SK-N-SH (cell line): ENCODE results near the gene SND1. TPM values are rescaled to one million over a fixed set of nuclear protein-coding genes. Genes with fewer than 3 reads are reported as not detected.

Experiments
- CTCF ChIA-PET: fragments of 300-600, 350-600 bp; formaldehyde crosslinking; extraction: SDS; loops from one replicate; lab custom pipeline; 2021; lab: Yijun Ruan, JAX
- POLR2A ChIA-PET: fragments of 350-600 bp; sonication (Branson Sonifier 250); formaldehyde crosslinking; extraction: SDS; loops from one replicate; lab custom pipeline; 2020; ENCODE audit warnings: antibody characterized with exemption, inconsistent platforms; lab: Yijun Ruan, JAX
- DNase-seq: peaks from one replicate; pipeline ENCODE4 v3.0.0; 2012
- H2AFZ ChIP-seq: fragments of 200-600 bp; sonication (generic); 2 replicates; pipeline ENCODE4 v1.8.1; 2016; ENCODE audit warnings: antibody characterized with exemption, mild to moderate bottlenecking, low read depth
- H3F3A ChIP-seq: fragments of 200-600 bp; sonication (generic); replicated peaks from 2 replicates; pipeline ENCODE3; 2016; ENCODE audit warnings: antibody characterized with exemption, mild to moderate bottlenecking; ENCODE audit not compliant: insufficient read depth
- H3K27ac ChIP-seq, 2 experiments: fragments of 200-500 bp in 1 of 2; fragments of 200-600 bp in 1 of 2; sonication (Bioruptor generic) in 1 of 2; sonication (generic), shearing (Covaris generic) in 1 of 2; 2 replicates each; pipeline versions ENCODE4 v1.5.1 to v1.6.1; 2014 to 2016; ENCODE audit warnings: low read depth in 2 of 2, inconsistent platforms in 1 of 2, low read length in 1 of 2, mild to moderate bottlenecking in 1 of 2, mixed read lengths in 1 of 2
- H3K27me3 ChIP-seq: fragments of 200-600 bp; sonication (generic), shearing (Covaris generic); 2 replicates; pipeline ENCODE4 v1.6.1; 2016; ENCODE audit warnings: mixed run types; ENCODE audit not compliant: insufficient read depth
- H3K36me3 ChIP-seq, 2 experiments: fragments of 200-500 bp in 1 of 2; fragments of 200-600 bp in 1 of 2; sonication (Bioruptor generic) in 1 of 2; sonication (generic) in 1 of 2; replicated peaks in 1 of 2; 2 replicates each; pipeline versions ENCODE3 to v1.5.1; 2014 to 2016; ENCODE audit warnings: low read length in 1 of 2, mild to moderate bottlenecking in 1 of 2; ENCODE audit not compliant: insufficient read depth in 2 of 2, control insufficient read depth in 1 of 2
- H3K4me1 ChIP-seq, 2 experiments: fragments of 200-500 bp in 1 of 2; fragments of 200-600 bp in 1 of 2; sonication (Bioruptor generic) in 1 of 2; sonication (generic), shearing (Covaris generic) in 1 of 2; 2 replicates each; pipeline versions ENCODE4 v1.5.1 to v1.6.1; 2014 to 2016; ENCODE audit warnings: low read depth in 1 of 2, low read length in 1 of 2, mixed run types in 1 of 2; ENCODE audit not compliant: insufficient read depth in 2 of 2, control insufficient read depth in 1 of 2
- H3K4me2 ChIP-seq: fragments of 200-600 bp; sonication (generic), shearing (Covaris generic); 2 replicates; pipeline ENCODE4 v1.6.1; 2017; ENCODE audit warnings: mixed run types
- H3K4me3 ChIP-seq, 2 experiments: fragments of 200-500 bp in 1 of 2; fragments of 200-600 bp in 1 of 2; sonication (Bioruptor generic) in 1 of 2; sonication (generic), shearing (Covaris generic) in 1 of 2; 2 replicates each; pipeline versions ENCODE4 v1.5.1 to v1.8.1; 2014 to 2016; ENCODE audit warnings: low read depth in 2 of 2, inconsistent platforms in 1 of 2, low read length in 1 of 2, mild to moderate bottlenecking in 1 of 2, mixed read lengths in 1 of 2, moderate library complexity in 1 of 2
- H3K79me2 ChIP-seq: fragments of 200-600 bp; sonication (generic); 2 replicates; pipeline ENCODE4 v1.8.1; 2017; ENCODE audit warnings: mild to moderate bottlenecking; ENCODE audit not compliant: insufficient read depth
- H3K9ac ChIP-seq: fragments of 200-600 bp; sonication (generic); 2 replicates; pipeline ENCODE4 v1.6.1; 2017; ENCODE audit warnings: mixed run types
- H3K9me2 ChIP-seq: fragments of 200-600 bp; sonication (generic); 2 replicates; pipeline ENCODE4 v1.6.1; 2017; ENCODE audit warnings: mixed run types
- H3K9me3 ChIP-seq: fragments of 200-600 bp; sonication (generic); 2 replicates; pipeline ENCODE4 v1.6.1; 2017; ENCODE audit warnings: mixed run types, mild to moderate bottlenecking, moderate library complexity
- H4K20me1 ChIP-seq: fragments of 200-600 bp; sonication (generic); 2 replicates; pipeline ENCODE4 v1.6.1; 2017; ENCODE audit warnings: mild to moderate bottlenecking, mixed run types; ENCODE audit not compliant: insufficient read depth
- CHD2 ChIP-seq: fragments of 150-350 bp; IDR thresholded peaks from 2 replicates; pipeline ENCODE4 v1.6.1; 2018; ENCODE audit warnings: low read length; ENCODE audit not compliant: partially characterized antibody
- ELF1 ChIP-seq: IDR thresholded peaks from 2 replicates; pipeline ENCODE4 v1.4.0; 2012
- EP300 ChIP-seq, 2 experiments: IDR thresholded peaks; 2 replicates each; pipeline versions ENCODE4 v1.4.0 to v1.6.1; 2012; ENCODE audit warnings: borderline replicate concordance in 1 of 2, low read depth in 1 of 2, low read length in 1 of 2
- EZH2phosphoT487 ChIP-seq: fragments of 200-600 bp; sonication (generic); IDR thresholded peaks from 2 replicates; pipeline ENCODE4 v1.6.1; 2017; ENCODE audit warnings: low read depth, mixed run types, mild to moderate bottlenecking, antibody characterized with exemption, moderate library complexity, borderline replicate concordance
- FOXJ3 ChIP-seq: sonication (generic); formaldehyde crosslinking; IDR thresholded peaks from 2 replicates; pipeline ENCODE4 v1.5.1; 2020; ENCODE audit warnings: mild to moderate bottlenecking, missing genetic modification reagents
- MEF2A ChIP-seq: IDR thresholded peaks from 2 replicates; pipeline ENCODE4 v1.4.0; 2012; ENCODE audit warnings: low read depth, borderline replicate concordance
- MXI1 ChIP-seq: IDR thresholded peaks from 2 replicates; pipeline ENCODE4 v1.6.1; 2012; ENCODE audit warnings: mild to moderate bottlenecking, low read depth, low read length, improper control_type of control experiment
- RAD21 ChIP-seq: IDR thresholded peaks from 2 replicates; pipeline ENCODE4 v1.6.1; 2012; ENCODE audit warnings: mild to moderate bottlenecking, low read length
- RXRA ChIP-seq: IDR thresholded peaks from 2 replicates; pipeline ENCODE4 v1.4.0; 2012; ENCODE audit warnings: low read depth, mild to moderate bottlenecking, borderline replicate concordance
- TEAD4 ChIP-seq: IDR thresholded peaks from 2 replicates; pipeline ENCODE4 v1.4.0; 2012; ENCODE audit warnings: mild to moderate bottlenecking, borderline replicate concordance; ENCODE audit not compliant: insufficient read depth
- YY1 ChIP-seq: IDR thresholded peaks from 2 replicates; pipeline ENCODE4 v1.4.0; 2012; ENCODE audit warnings: low read depth, mild to moderate bottlenecking
- WGBS: methylation state at CpG from one replicate; pipeline ENCODE4 v1.1.6; 2017; ENCODE audit warnings: low lambda C conversion rate; 5-methylcytosine and 5-hydroxymethylcytosine counted together
- polyA plus RNA-seq, 3 experiments: library from polyadenylated mRNA; depleted of rRNA; stranded (reverse); fragments of >200 nt; gene quantifications; 2 replicates each; pipeline ENCODE4 v1.2.3, GENCODE V29; 2012
- TF ChIP-seq, protein P1 (sequence below): fragments of 200-600 bp; sonication (generic); IDR thresholded peaks from 2 replicates; pipeline ENCODE4 v1.6.1; 2017; ENCODE audit warnings: antibody characterized with exemption, mild to moderate bottlenecking, moderate library complexity
- TF ChIP-seq, protein P2 (sequence below): IDR thresholded peaks from 2 replicates; pipeline ENCODE4 v1.4.0; 2012; ENCODE audit warnings: low read depth, borderline replicate concordance
- TF ChIP-seq, protein P3 (sequence below): fragments of 150-350 bp; IDR thresholded peaks from 2 replicates; pipeline ENCODE4 v1.6.1; 2017; ENCODE audit warnings: antibody characterized with exemption, low read length, low read depth, borderline replicate concordance

SND1 gene
- polyA plus RNA-seq, 1 of the 3 experiments (the other 2 are of a cell fraction) = 165 TPM

DNA sequence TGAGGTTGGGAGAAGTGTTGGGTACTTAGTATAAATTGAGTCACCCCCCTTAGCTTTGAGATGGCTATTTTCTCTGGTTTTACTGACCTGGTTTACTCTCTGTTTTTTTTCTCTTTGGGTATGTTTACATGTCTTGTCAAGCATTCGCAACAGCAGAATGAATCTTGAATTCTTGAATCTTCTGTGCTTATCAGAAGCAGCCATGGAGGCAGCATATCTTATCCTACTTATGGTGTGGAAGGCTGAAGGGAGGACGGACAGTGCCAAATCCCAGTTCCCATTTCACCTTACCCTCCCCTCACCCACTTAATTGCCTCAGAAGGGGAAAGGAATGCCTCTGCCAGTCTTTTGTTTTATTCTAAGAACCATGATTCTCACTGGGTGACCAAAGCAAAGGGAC, 3.7 kb downstream of the SND1 start (continued):
- no peak for TF ChIP-seq YY1
- TF ChIP-seq EZH2phosphoT487 = no peak
- no peak for TF ChIP-seq RAD21
- TF ChIP-seq TEAD4 = no peak
- TF ChIP-seq EP300 (IDR thresholded peaks at IDR 0.05; ENCODE audit: borderline replicate concordance in 1 of 2, low read depth in 1 of 2, low read length in 1 of 2) = no peak
- TF ChIP-seq MEF2A = no peak
- TF ChIP-seq CHD2 = no peak
- TF ChIP-seq, protein P1, sequence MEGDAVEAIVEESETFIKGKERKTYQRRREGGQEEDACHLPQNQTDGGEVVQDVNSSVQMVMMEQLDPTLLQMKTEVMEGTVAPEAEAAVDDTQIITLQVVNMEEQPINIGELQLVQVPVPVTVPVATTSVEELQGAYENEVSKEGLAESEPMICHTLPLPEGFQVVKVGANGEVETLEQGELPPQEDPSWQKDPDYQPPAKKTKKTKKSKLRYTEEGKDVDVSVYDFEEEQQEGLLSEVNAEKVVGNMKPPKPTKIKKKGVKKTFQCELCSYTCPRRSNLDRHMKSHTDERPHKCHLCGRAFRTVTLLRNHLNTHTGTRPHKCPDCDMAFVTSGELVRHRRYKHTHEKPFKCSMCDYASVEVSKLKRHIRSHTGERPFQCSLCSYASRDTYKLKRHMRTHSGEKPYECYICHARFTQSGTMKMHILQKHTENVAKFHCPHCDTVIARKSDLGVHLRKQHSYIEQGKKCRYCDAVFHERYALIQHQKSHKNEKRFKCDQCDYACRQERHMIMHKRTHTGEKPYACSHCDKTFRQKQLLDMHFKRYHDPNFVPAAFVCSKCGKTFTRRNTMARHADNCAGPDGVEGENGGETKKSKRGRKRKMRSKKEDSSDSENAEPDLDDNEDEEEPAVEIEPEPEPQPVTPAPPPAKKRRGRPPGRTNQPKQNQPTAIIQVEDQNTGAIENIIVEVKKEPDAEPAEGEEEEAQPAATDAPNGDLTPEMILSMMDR = no peak
- no peak for TF ChIP-seq MXI1

DNA sequence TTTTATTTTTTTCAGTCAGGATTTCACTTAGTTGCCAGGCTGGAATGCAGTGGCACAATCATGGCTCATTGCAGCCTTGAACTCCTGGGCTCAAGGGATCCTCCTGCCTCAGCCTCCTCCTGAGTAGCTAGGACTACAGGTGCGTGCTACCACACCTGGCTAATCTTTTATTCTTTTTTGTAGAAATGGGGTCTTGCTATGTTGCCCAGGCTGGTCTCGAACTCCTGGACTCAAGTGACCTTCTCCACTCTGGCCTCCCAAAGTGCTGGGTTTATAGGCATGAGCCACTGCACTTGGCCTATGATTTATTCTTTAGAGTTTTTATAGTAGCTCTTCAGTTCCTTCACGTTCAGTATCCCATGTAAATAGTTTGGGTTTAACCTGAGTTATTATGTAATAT, 5.5 kb downstream of the SND1 start:
- Histone ChIP-seq H3K4me1 (peaks cover 21% of the 10 kb centered on the region in 2 experiments), H2AFZ (no peak overlapping the region), H3F3A (no peaks in the 10 kb centered on the region), H3K27me3 (no peaks in the 10 kb centered on the region), H3K9me3 (no peaks in the 10 kb centered on the region), H4K20me1 (peaks cover 83% of the 10 kb centered on the region), H3K4me3 (no peak overlapping the region), H3K4me2 (no peak overlapping the region), H3K9me2 (no peaks in the 10 kb centered on the region), H3K27ac (no peak overlapping the region), H3K36me3 (peaks cover 25 to 34% of the 10 kb centered on the region in 2 experiments), H3K9ac (no peak overlapping the region), H3K79me2 (peaks cover 100% of the 10 kb centered on the region)
- TF ChIP-seq, protein P2, sequence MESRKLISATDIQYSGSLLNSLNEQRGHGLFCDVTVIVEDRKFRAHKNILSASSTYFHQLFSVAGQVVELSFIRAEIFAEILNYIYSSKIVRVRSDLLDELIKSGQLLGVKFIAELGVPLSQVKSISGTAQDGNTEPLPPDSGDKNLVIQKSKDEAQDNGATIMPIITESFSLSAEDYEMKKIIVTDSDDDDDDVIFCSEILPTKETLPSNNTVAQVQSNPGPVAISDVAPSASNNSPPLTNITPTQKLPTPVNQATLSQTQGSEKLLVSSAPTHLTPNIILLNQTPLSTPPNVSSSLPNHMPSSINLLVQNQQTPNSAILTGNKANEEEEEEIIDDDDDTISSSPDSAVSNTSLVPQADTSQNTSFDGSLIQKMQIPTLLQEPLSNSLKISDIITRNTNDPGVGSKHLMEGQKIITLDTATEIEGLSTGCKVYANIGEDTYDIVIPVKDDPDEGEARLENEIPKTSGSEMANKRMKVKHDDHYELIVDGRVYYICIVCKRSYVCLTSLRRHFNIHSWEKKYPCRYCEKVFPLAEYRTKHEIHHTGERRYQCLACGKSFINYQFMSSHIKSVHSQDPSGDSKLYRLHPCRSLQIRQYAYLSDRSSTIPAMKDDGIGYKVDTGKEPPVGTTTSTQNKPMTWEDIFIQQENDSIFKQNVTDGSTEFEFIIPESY = no peak
- TF ChIP-seq RAD21 = no peak
- TF ChIP-seq RXRA = no peak
- no peak for TF ChIP-seq FOXJ3
- no peak for TF ChIP-seq ELF1
- TF ChIP-seq, protein P3, sequence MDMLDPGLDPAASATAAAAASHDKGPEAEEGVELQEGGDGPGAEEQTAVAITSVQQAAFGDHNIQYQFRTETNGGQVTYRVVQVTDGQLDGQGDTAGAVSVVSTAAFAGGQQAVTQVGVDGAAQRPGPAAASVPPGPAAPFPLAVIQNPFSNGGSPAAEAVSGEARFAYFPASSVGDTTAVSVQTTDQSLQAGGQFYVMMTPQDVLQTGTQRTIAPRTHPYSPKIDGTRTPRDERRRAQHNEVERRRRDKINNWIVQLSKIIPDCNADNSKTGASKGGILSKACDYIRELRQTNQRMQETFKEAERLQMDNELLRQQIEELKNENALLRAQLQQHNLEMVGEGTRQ = no peak
- WGBS = 97% methylated on average over 3 of the region's 3 CpGs
- DNase-seq = no peak
- ChIA-PET CTCF (interaction anchor here (1.3 to 1.8 kb wide), 4 partner anchors 18 to 559 kb away, joined by 3 to 6 read pairs (median 4); no protein-coding TSS in a partner anchor), POLR2A (no interaction called here)
